RKO (cell line): ENCODE results near the gene SEC16A.

ENCODE experiments used
- DNase-seq: peaks from one replicate; pipeline ENCODE4 v3.0.0-alpha.2; 2016; ENCODE audit warnings: low spot score

SEC16A gene, protein sequence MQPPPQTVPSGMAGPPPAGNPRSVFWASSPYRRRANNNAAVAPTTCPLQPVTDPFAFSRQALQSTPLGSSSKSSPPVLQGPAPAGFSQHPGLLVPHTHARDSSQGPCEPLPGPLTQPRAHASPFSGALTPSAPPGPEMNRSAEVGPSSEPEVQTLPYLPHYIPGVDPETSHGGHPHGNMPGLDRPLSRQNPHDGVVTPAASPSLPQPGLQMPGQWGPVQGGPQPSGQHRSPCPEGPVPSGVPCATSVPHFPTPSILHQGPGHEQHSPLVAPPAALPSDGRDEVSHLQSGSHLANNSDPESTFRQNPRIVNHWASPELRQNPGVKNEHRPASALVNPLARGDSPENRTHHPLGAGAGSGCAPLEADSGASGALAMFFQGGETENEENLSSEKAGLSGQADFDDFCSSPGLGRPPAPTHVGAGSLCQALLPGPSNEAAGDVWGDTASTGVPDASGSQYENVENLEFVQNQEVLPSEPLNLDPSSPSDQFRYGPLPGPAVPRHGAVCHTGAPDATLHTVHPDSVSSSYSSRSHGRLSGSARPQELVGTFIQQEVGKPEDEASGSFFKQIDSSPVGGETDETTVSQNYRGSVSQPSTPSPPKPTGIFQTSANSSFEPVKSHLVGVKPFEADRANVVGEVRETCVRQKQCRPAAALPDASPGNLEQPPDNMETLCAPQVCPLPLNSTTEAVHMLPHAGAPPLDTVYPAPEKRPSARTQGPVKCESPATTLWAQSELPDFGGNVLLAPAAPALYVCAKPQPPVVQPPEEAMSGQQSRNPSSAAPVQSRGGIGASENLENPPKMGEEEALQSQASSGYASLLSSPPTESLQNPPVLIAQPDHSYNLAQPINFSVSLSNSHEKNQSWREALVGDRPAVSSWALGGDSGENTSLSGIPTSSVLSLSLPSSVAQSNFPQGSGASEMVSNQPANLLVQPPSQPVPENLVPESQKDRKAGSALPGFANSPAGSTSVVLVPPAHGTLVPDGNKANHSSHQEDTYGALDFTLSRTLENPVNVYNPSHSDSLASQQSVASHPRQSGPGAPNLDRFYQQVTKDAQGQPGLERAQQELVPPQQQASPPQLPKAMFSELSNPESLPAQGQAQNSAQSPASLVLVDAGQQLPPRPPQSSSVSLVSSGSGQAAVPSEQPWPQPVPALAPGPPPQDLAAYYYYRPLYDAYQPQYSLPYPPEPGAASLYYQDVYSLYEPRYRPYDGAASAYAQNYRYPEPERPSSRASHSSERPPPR (N-terminal part only)

DNA sequence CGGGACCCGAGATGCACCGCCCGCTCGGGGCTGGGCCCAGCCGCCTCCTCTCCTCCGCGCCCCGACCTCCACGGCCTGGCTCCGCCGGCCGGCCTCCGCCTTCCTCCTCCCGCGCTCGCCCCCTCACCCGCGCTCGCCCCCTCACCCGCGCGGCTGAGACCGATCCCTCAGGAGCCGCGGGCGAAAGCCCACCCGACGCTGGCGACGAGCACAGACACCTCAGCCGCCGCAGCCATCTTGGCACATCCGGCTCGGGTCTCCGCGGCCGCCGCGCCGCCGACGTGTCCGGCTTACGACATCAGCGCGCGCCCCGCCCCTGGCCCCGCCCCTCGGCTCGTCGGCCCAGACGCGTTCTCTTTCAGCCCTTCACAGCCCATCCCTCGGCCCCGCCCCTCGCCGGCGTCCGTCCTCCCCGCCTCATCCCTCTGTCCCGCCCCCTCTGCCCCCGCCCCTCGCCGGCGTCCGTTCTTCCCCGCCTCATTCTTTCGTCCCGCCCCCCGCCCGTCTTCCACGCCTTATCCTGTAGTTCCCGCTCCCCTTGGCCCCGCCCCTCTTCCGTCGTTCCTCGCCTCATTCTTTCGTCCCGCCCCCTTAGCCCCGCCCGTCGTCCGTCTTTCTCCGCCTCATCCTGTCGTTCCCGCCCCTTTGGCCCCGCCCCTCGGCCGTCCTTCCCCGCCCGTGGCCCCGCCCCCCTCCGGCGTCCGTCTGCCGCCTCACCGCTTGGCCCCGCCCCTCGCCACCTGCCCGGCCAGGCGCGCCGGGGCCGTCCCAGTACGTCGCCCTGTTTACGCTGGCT lies at the start of gene SEC16A:
TSS of gene SEC16A (minus strand) at position 248 of the 796 bp plus-strand sequence. CDS start 5,425 bp downstream, outside the sequence.
- peak; percentile 99 for DNase-seq

- no peak for DNase-seq
These were observed 49.3 kb upstream of the SEC16A start for GRCh38 chr9:136531904-136532798.

- DNase-seq: no peak
These were observed 48.5 kb upstream of the SEC16A start for GRCh38 chr9:136531186-136531903.

DNA sequence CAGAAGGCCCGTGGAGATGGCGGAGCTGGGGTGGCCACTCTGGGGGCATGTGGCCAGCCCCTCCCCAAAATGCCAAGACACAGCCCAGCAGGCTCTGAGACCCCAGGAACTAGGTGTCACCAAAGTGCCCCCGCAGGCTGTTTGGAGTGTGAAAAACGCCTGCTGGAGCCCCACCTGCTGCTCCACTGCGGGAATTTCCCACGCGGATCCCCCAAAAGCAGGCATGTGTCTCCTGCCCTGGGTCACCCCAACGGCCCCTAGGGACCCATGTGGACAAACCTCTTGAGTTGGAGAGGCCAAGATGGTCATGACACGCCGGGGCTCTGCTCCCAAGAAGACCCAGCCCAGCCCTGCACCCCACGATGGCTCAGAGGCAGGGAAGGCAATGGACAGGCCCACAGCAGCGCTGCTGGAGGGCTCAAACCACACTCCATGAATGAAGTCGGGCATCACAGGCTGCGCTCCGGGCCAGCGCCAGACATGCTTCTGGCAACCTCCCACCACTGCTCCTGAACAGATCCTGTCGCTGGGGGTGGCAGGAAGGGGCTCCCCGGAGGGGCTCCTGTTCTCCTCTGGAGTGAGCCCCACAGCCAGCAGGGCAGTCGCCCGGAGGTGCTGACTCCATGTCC lies 47.7 kb upstream of the SEC16A start:
- no peak for DNase-seq

- no peak for DNase-seq
These were observed 46.9 kb upstream of the SEC16A start for GRCh38 chr9:136529516-136530460.

GRCh38 chr9:136528716-136529341 lies 46.0 kb upstream of the SEC16A start:
- no peak for DNase-seq

DNA sequence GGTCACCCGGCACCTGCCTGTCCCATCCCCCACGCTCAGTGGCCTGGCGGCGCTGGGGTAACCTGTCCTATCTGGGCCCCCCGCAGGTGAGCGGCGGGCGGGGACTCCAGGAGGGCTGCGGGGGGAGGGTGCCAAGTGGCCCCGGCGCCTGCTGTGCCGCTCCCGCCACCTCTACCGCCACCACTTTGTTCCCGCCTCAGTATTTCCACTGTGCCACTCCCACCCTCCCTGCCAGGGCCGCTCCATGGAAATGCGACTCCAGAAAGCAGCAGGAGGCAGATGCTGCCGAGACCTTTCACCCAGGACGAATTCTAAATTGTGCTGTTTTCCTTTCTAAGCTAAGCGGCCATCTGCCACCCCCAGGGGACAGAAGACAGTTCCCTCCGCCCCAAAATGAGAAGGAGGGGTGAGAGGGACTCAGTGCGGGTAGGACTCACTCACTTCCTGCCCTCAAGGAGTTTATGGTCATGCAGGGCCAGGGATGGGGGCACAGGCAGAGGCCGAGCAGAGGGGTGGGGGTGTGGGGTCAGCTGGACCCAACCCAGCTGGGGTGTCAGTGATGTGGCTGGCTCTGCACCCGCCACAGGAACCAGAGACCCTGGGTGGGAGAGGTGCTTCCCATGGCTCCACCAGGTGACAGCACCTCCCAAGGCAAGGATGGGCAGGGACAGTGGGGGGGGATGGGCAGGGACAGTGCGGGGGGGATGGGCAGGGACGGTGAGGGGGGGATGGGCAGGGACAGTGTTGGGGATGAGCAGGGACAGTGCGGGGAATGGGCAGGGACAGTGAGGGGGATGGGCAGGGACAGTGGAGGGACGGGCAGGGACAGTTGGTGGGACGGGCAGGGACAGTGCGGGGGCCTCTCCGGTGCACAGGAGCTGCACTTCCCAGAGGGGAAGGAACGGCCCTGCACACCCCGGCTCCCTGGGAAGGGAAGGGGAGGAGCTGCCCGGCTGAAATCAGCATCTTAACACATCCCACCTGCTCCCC lies 45.2 kb upstream of the SEC16A start:
- DNase-seq: peak; percentile 40

GRCh38 chr9:136527131-136527530 lies 44.3 kb upstream of the SEC16A start:
- no peak for DNase-seq

DNA sequence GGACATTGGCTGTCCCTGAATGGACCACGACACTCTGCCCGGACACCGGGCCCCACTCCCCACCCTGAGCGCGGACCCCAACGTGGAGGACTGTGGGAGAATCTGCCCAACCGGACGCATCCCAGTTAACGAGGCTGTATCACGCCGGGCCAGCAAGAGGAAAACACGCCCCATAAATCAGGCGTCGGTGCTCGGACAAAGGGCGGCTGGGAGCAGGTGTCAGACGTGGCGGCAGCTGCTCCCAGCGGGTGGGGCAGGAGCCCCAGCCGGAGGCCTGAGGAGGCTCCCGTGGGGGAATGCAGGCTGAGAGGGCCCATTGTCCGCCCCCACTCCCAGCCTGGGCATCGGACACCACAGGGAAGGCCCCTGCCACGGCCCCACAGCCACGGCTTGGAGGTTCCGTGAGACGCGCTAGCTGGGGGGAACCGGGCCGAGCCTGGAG lies 43.8 kb upstream of the SEC16A start:
- no peak for DNase-seq

DNA sequence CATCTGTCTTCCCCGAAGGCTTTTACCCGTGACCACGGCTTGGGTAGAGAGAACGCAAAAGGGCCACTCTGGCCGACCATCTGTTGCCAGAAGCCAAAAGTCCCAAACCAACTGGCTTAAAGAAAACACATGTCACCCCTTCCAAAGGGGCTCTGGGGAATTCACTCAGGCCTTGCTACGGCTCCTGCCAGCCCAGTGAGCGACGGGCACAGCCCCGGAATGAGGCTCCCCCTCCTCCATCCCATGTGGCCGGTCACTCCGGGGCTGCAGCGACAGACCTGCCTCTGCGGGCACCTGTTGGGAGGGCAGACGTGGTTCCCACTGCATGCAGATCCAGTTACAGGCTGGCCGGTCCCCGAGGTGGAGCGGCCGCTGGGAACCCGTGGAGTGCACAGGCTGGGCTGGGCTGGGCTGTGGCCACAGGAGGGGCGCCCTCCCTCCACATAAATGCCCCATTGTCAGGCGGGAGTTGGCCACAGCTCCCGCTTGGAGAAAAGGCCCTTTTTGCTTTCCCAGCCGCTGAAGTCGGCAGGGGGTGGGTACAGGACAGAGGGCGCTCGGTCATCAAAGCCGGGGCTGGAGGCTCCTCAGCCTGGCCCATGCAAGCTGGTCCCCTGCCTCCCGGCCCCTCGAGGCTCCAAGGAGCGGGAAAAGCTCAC lies 43.1 kb upstream of the SEC16A start:
- DNase-seq: no peak

DNA sequence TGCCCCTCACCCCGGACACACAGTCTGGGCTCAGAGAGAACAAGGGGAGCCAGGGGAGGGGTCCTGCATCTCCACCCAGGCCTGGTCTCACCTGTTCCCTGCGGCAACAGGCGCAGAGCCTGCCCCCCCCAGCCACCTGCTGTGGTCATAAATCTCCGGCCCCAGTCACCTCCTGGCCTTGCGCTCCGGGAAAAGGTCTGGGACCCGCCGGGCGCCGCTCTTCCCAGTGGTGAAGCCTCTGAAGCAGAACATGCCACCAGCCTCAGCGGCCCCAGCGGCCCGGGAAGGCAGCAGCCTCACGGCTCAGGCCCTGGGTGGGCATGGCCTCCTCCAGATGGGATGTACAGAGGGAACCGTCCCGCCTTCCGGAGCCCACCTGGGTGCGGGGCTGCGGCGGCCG lies 42.4 kb upstream of the SEC16A start:
- DNase-seq: no peak

- no peak for DNase-seq
These were observed 39.7 kb upstream of the SEC16A start for GRCh38 chr9:136522314-136523237.

DNA sequence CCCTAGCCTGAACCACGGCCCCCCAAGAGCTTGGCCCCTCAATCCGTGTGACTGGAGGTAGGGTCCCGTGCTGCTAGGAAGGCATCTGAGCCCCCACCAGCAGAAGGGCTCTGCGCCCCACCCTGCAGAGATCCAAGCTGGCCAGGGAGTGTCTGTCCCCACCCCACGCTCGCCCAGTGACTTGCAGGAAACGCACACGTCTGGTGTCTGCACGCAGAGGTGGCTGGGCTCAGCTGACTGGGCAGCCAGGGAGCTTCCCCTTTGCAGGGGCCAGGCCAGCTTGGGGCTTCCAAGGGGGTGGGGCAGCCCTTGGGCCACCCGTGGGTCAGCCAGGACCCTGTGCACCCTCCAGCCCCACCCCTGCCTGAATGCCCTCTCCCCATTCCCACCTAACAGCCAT lies 38.7 kb upstream of the SEC16A start:
- DNase-seq: no peak

DNA sequence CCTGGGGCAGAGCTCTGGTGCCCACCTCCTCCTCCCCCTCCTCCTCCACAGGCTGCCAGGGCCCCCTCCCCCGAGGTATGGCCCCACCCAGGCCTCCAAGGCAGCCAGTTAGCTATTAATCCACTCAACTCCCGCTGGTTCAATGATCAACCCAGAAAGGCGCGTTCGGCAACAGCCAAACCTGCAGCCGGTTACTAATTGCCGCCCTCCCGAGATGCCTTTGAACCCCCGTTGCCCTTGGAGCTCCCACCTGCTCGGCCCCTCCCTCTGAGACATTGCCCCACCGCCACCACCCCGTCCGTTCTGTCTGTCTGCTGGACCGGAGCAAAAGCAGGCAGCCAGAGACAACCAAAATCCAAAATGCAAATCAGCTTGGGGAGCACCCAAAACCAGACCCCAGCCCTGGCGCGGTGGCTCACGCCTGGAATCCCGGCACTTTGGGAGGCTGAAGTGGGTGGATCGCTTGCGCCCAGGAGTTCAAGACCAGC lies 37.3 kb upstream of the SEC16A start:
- no peak for DNase-seq
